ENCODE data around the gene SORCS2.

Gene SORCS2

GRCh38 chr4:7772711-7773385 is 580.5 kb downstream of the SORCS2 start:
- ChIA-PET CTCF (interaction anchor here (1.1 kb wide), 1 partner anchor 11 kb away, joined by 3 read pairs; no protein-coding TSS in a partner anchor), POLR2A (no interaction called here)
- TF ChIP-seq FOXK2 (IDR thresholded peaks at IDR 0.05) = no peak
- no peak for TF ChIP-seq FOXM1 (IDR thresholded peaks at IDR 0.05; ENCODE audit: borderline replicate concordance)
- TF ChIP-seq CTBP1 (IDR thresholded peaks at IDR 0.05; ENCODE audit: borderline replicate concordance) = no peak
- no peak for TF ChIP-seq SP1 (IDR thresholded peaks at IDR 0.05)
- no peak for TF ChIP-seq ARNT (IDR thresholded peaks at IDR 0.05)
- no peak for TF ChIP-seq FOXA1 (IDR thresholded peaks at IDR 0.05)
- TF ChIP-seq ELF4 (IDR thresholded peaks at IDR 0.05) = no peak
- TF ChIP-seq HDGF (IDR thresholded peaks at IDR 0.05; ENCODE audit: borderline replicate concordance) = no peak
- TF ChIP-seq TARDBP (IDR thresholded peaks at IDR 0.05) = no peak
- TF ChIP-seq, protein P1, sequence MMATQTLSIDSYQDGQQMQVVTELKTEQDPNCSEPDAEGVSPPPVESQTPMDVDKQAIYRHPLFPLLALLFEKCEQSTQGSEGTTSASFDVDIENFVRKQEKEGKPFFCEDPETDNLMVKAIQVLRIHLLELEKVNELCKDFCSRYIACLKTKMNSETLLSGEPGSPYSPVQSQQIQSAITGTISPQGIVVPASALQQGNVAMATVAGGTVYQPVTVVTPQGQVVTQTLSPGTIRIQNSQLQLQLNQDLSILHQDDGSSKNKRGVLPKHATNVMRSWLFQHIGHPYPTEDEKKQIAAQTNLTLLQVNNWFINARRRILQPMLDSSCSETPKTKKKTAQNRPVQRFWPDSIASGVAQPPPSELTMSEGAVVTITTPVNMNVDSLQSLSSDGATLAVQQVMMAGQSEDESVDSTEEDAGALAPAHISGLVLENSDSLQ (IDR thresholded peaks at IDR 0.05) = no peak
- TF ChIP-seq SUZ12 (IDR thresholded peaks at IDR 0.05) = no peak
- no peak for TF ChIP-seq NFRKB (IDR thresholded peaks at IDR 0.05)
- TF ChIP-seq LEF1 (IDR thresholded peaks at IDR 0.05; ENCODE audit: borderline replicate concordance) = no peak
- no peak for TF ChIP-seq BHLHE40 (IDR thresholded peaks at IDR 0.05; ENCODE audit: borderline replicate concordance)
- TF ChIP-seq ZNF384 (IDR thresholded peaks at IDR 0.05) = no peak
- no peak for TF ChIP-seq L3MBTL2 (conservative IDR thresholded peaks at IDR 0.05)
- no peak for DNase-seq (ENCODE audit: extremely low spot score)

DNA sequence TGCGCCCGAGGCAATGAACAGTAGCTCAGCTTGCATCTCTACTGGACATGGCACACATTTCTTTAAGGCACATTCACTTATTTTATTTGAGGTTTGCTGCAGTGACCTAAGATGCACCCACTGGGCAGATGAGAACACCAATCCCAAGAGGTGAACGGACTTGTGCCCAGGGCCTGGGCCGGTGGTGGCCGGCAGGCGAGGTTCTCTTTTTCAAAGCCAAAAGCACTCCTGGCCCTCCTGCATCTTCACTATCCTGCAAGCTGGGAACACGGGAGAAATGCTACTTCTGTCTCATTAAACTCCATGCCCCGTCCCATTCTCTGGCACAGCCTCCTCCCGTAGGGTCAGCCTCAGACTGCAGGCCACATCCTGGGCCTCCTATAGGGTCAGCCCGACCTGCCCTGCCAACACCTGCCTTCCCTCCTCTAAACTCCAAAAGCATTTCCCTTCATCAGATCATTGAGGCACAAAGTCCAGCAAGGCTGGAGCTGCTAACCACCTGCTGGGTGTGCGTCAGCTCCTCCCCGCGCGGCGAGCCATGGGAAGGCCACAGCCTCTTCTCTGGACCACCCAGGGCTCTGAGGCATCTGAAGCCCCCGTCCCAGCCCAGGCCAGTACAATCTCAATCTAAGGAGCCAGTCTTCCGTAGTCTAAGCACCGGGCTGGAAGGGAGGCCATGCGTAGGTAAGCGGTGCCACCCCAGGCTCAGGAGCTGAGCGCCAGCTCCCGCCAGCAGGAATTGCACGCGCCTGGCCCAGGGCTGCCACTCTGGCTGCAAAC is 581.3 kb downstream of the SORCS2 start:
- CTCF ChIA-PET = no interaction called here
- TF ChIP-seq HDGF (IDR thresholded peaks at IDR 0.05; ENCODE audit: borderline replicate concordance) = no peak
- no peak for TF ChIP-seq BHLHE40 (IDR thresholded peaks at IDR 0.05; ENCODE audit: borderline replicate concordance)
- no peak for TF ChIP-seq ZNF384 (IDR thresholded peaks at IDR 0.05)
- TF ChIP-seq ELF4 (IDR thresholded peaks at IDR 0.05) = no peak
- TF ChIP-seq LEF1 (IDR thresholded peaks at IDR 0.05; ENCODE audit: borderline replicate concordance) = no peak
- DNase-seq (ENCODE audit: extremely low spot score) = no peak
- POLR2A ChIA-PET = interaction anchor here (0.6 kb wide), 1 partner anchor 26 kb away, joined by 3 read pairs; no protein-coding TSS in a partner anchor

DNA sequence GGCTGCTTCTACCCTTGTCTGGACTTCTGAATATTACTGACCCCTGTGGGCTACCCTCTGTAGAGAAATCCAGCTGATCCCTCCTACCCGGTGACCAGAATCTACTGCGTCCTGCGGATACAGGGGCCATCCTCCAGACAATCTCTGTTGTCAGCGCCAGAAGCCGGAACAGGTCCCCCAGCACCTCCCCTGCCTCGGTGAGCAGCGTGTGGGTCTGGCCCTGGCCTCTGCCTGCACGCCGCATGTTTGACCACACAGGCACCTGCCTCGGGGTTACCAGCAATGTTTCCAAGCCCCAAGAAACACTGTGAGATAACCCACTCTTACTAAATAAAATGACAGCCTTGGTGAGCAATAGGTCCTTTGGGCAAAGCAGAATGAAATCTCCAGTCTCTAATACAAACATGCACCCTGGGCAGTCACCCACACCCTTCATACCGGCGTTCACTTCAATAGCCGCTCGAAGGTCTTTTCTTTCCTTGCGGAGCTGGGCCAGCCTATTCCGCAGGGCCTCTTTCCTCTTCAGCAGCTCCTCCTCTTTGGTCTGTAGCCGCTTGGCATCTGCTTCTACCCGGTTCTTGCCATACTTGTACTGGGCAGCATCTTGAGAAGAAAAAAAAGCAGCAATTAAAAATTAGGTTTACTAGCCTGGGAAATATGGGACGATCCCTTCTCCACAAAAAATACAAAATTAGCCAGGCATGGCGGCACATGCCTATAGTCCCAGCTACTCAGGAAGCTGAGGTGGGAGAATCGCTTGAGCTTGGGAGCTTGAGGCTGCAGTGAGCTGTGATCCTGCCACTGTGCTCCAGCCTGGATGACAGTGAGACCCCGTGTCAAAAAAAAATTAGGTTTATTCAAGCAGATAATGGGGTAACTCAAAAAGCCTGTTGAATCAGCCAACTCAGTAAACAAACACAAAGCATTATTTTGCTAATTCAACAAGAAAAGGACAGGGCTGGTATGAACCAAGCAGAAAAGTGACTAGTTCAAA is 582.3 kb downstream of the SORCS2 start:
- DNase-seq (ENCODE audit: extremely low spot score) = no peak
- POLR2A ChIA-PET = interaction anchor here (0.6 kb wide), 1 partner anchor 25 kb away, joined by 3 read pairs; no protein-coding TSS in a partner anchor
- CTCF ChIA-PET = no interaction called here
- TF ChIP-seq ZNF384 (IDR thresholded peaks at IDR 0.05) (no peak), SP1 (IDR thresholded peaks at IDR 0.05) (no peak), CTBP1 (IDR thresholded peaks at IDR 0.05; ENCODE audit: borderline replicate concordance) (no peak), FOXK2 (IDR thresholded peaks at IDR 0.05) (no peak), SUZ12 (IDR thresholded peaks at IDR 0.05) (no peak), FOXA1 (IDR thresholded peaks at IDR 0.05) (no peak), FOXM1 (IDR thresholded peaks at IDR 0.05; ENCODE audit: borderline replicate concordance) (no peak), HDGF (IDR thresholded peaks at IDR 0.05; ENCODE audit: borderline replicate concordance) (no peak), LEF1 (IDR thresholded peaks at IDR 0.05; ENCODE audit: borderline replicate concordance) (no peak), L3MBTL2 (conservative IDR thresholded peaks at IDR 0.05) (no peak), ELF4 (IDR thresholded peaks at IDR 0.05) (no peak), BHLHE40 (IDR thresholded peaks at IDR 0.05; ENCODE audit: borderline replicate concordance) (no peak), NFRKB (IDR thresholded peaks at IDR 0.05) (no peak), TARDBP (IDR thresholded peaks at IDR 0.05) (no peak), ARNT (IDR thresholded peaks at IDR 0.05) (no peak)
- TF ChIP-seq, protein P1 (IDR thresholded peaks at IDR 0.05) = no peak

DNA sequence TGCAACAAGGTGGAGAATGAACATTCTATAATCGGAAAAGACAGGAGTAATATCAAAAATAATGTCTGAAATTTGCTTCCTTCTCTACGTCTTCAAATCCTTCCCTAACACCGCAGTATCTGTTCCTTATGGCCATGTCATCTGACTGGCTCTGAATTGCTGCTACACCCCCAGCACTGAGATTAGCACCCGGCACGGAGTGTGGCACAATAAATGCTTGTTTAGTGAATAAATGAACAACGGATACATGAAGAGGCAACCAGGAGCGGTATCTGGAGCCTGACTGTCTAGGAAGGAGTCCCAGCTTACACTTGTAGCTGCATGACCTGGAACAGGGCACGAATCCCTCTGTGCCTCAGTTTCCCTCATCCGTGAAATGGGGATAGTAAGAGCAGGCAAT is 583.1 kb downstream of the SORCS2 start:
- CTCF ChIA-PET = no interaction called here
- POLR2A ChIA-PET = no interaction called here
- TF ChIP-seq, protein P1 (IDR thresholded peaks at IDR 0.05) = no peak
- TF ChIP-seq FOXA1 (IDR thresholded peaks at IDR 0.05) (no peak), HDGF (IDR thresholded peaks at IDR 0.05; ENCODE audit: borderline replicate concordance) (no peak), L3MBTL2 (conservative IDR thresholded peaks at IDR 0.05) (no peak), ZNF384 (IDR thresholded peaks at IDR 0.05) (no peak), FOXK2 (IDR thresholded peaks at IDR 0.05) (no peak), CTBP1 (IDR thresholded peaks at IDR 0.05; ENCODE audit: borderline replicate concordance) (no peak), SUZ12 (IDR thresholded peaks at IDR 0.05) (no peak), NFRKB (IDR thresholded peaks at IDR 0.05) (no peak), TARDBP (IDR thresholded peaks at IDR 0.05) (no peak), FOXM1 (IDR thresholded peaks at IDR 0.05; ENCODE audit: borderline replicate concordance) (no peak)
- no peak for DNase-seq (ENCODE audit: extremely low spot score)
